ENCODE data around the gene BTBD9.

DNA sequence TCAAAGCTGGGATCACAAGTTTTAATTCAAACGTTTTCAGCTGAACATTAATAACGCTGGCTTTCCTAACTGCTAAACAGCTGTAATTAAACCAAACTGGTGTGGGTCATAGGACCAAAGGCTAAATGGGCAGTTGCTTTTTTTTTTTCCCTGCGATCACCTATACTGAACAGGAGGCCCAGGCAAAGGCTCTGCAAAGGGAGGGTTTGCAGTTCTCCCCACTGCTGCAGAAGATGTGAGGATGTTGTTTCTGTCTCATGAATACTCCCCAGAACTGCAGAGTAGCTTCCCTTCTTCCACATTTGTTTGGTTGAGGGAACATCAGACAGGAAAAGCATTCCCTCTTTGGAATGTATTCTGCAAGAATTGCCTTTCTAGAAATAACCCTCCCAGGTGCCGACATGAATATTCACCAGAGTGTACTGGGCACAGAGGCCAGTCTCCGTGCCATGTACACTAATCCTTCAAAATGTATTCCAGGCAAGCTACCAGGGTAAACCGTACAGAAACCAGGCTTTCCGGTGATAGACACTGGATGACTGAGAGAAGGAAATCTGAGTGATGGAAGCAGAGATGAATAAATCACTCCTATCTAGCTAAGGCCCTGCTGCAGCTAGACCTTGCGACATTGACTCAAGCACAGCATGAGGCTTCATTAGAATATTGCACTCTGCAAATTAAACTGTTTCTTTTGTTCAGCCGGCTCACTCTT is 370.1 kb downstream of the BTBD9 start:
- TF ChIP-seq CTCF (IDR thresholded peaks at IDR 0.05 in 8 of 11, conservative IDR thresholded peaks at IDR 0.05 in 3 of 11) (no peak), POLR2A (IDR thresholded peaks at IDR 0.05) (no peak)
